ENCODE data around the gene LRRC56. TPM values are rescaled to one million over a fixed set of nuclear protein-coding genes. Genes with fewer than 3 reads are reported as not detected.

Gene LRRC56
- total RNA-seq, 1 experiment from 2014 or later, result 3.4 TPM

DNA sequence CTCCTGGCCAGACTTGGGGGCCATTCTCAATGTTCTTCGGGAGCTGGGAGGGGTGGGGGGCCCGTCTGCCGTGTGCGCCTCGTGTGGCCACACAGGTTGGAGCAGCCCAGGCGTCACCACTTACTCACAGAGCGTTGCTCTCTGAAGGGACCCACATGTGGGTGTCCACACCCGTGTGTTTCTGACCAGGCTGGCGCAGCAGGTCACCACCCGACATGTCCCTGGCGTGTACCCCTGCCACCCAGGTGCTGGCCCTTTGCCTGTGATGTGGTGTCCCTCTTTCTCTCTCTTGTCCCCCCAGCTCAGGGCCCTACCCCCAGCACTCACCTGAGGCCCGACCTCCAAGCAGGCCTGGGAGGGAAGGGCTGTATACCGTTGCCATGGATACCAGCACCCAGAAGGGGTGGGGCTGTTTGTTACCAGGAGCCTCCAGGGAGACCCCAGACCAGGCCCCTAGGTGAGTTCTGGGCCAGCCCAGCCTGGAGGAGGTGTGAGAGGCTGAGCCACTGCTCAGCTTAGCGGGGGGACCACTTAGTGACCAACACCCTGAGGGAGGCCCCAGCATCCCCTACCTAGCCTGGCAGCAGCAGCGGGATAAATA lies 21.8 kb downstream of the LRRC56 start:
- Histone ChIP-seq H3K9me3 (ENCODE audit: control insufficient read depth, low read depth, low read length) (no peaks in the 10 kb centered on the region), H2BK12ac (ENCODE audit: insufficient read length, low read depth, low read length) (no peak overlapping the region), H3K79me2 (ENCODE audit: insufficient read depth, low read length) (no peaks in the 10 kb centered on the region), H2BK120ac (ENCODE audit: low read depth, low read length, poor library complexity, severe bottlenecking) (no peak overlapping the region), H2BK15ac (ENCODE audit: low read depth, low read length) (no peak overlapping the region), H3K79me1 (ENCODE audit: insufficient read depth, low read depth, low read length, poor library complexity, severe bottlenecking) (no peaks in the 10 kb centered on the region), H2AFZ (ENCODE audit: low read length) (no peak overlapping the region), H4K20me1 (ENCODE audit: control insufficient read depth, insufficient read depth, insufficient read length) (no peaks in the 10 kb centered on the region), H4K8ac (replicated peaks; ENCODE audit: insufficient read length, low read depth, low read length) (no peak overlapping the region), H3K27me3 (ENCODE audit: insufficient read depth, low read length) (peaks cover 5% of the 10 kb centered on the region; the same call in 1 of the 2 replicates), H4K91ac (ENCODE audit: insufficient read length, low read depth, low read length) (no peak overlapping the region), H3T11ph (ENCODE audit: low read length) (no peak overlapping the region), H3K23me2 (ENCODE audit: insufficient read length, low read depth, low read length, poor library complexity, severe bottlenecking) (peaks cover 12% of the 10 kb centered on the region), H3K4ac (ENCODE audit: low read depth, low read length) (no peak overlapping the region), H3K4me2 (ENCODE audit: insufficient read depth, insufficient read length, low read length) (no peak overlapping the region), H2BK5ac (ENCODE audit: insufficient read length, low read length) (no peak overlapping the region), H4K5ac (ENCODE audit: insufficient read length, low read depth, low read length) (no peak overlapping the region), H3K14ac (ENCODE audit: insufficient read depth, low read length) (no peak overlapping the region), H3K9ac (ENCODE audit: extremely low read depth, insufficient read length, low read length) (no peak overlapping the region), H3K18ac (ENCODE audit: insufficient read length, low read depth, low read length) (no peak overlapping the region), H2BK20ac (ENCODE audit: low read depth, low read length, poor library complexity, severe bottlenecking) (no peak overlapping the region), H2AK5ac (ENCODE audit: insufficient read length, low read length) (no peak overlapping the region), H3K27ac (ENCODE audit: insufficient read length, low read depth, low read length) (no peak overlapping the region), H3K56ac (ENCODE audit: insufficient read length, low read depth, low read length) (no peak overlapping the region), H3K23ac (ENCODE audit: insufficient read length, low read depth, low read length) (no peak overlapping the region), H3K4me1 (ENCODE audit: insufficient read depth, low read length) (no peaks in the 10 kb centered on the region)
- peak; percentile 34; the same call in 2 of the 3 replicates for TF ChIP-seq CTCF (conservative IDR thresholded peaks at IDR 0.05)
- H3K36me3 Mint-ChIP-seq (ENCODE audit: insufficient read depth in 1 of 3, low read depth in 3 of 3), result peaks cover 2 to 5% (median 4%) of the 10 kb centered on the region in 3 experiments; a peak in 5 of 7 replicates
- peak overlapping the region in 1 of 2 experiments; percentile 38; a peak in 1 of 5 replicates for H3K4me3 Mint-ChIP-seq
- peaks cover 11 to 24% of the 10 kb centered on the region in 2 experiments for H3K4me1 Mint-ChIP-seq
- no peak overlapping the region for H3K27ac Mint-ChIP-seq
- no peaks in the 10 kb centered on the region; a peak in 2 of 5 replicates for H3K9me3 Mint-ChIP-seq
- peaks cover 31% of the 10 kb centered on the region for H3K27me3 Mint-ChIP-seq (ENCODE audit: low read depth)
- no CpG with 5 or more reads among the region's 15 CpGs for WGBS (ENCODE audit: extremely low coverage, insufficient read length, low lambda C conversion rate)
- DNase-seq, result no peak
